DOHH2 (cell line): ENCODE results near the gene SAFB.

Experiments used
- CTCF ChIP-seq: fragments of 200-600 bp; sonication (generic); IDR thresholded peaks from one replicate; pipeline ENCODE4 v1.5.1; 2014; ENCODE audit warnings: antibody characterized with exemption, mild to moderate bottlenecking, low read depth, low read length; ENCODE audit not compliant: poor library complexity, severe bottlenecking
- EZH2phosphoT487 ChIP-seq: fragments of 200-600 bp; sonication (generic); IDR thresholded peaks from 2 replicates; pipeline ENCODE4 v1.6.1; 2017; ENCODE audit warnings: borderline replicate concordance, mild to moderate bottlenecking, antibody characterized with exemption, low read length, moderate library complexity, mixed read lengths

GRCh38 chr19:5654931-5655330 lies 32.0 kb downstream of the SAFB start:
- TF ChIP-seq CTCF (no peak), EZH2phosphoT487 (no peak)
